Esophagus muscularis mucosa (tissue), 4 donors: Measurements from ENCODE around the gene MTA2. TPM values are rescaled to one million over a fixed set of nuclear protein-coding genes. Genes with fewer than 3 reads are reported as not detected.

Experiments used
- DNase-seq: peaks from one replicate; pipeline ENCODE4 v3.0.0-alpha.2; 2017; ENCODE audit errors: extremely low spot score
- H3K27ac ChIP-seq, 4 donors: fragments of 200-600 bp; sonication (generic); replicated peaks in 1 of 4; 1 replicate in 3 of 4; 2 replicates in 1 of 4; pipeline ENCODE4 v1.5.1; 2016 to 2019; ENCODE audit warnings: mild to moderate bottlenecking in 1 of 4
- H3K27me3 ChIP-seq, 4 donors: fragments of 200-600 bp; sonication (generic); one replicate each; pipeline versions ENCODE4 v1.5.1 to v1.6.0; 2016 to 2019
- H3K36me3 ChIP-seq, 4 donors: fragments of 200-600 bp; sonication (generic); one replicate each; pipeline ENCODE4 v1.5.1; 2016 to 2019
- H3K4me1 ChIP-seq, 4 donors: fragments of 200-600 bp; sonication (generic); one replicate each; pipeline ENCODE4 v1.5.1; 2016 to 2019
- H3K4me3 ChIP-seq, 4 donors: fragments of 200-600 bp; sonication (generic); 1 replicate in 2 of 4; 2 replicates in 2 of 4; pipeline ENCODE4 v1.5.1; 2016 to 2019; ENCODE audit warnings: mild to moderate bottlenecking in 4 of 4, moderate library complexity in 1 of 4
- H3K9me3 ChIP-seq, 4 donors: fragments of 200-600 bp; sonication (generic); 1 replicate in 3 of 4; 2 replicates in 1 of 4; pipeline ENCODE4 v1.5.1; 2016 to 2019
- CTCF ChIP-seq, 3 experiments: fragments of 200-600 bp in 2 of 3; fragments of 450-650 bp in 1 of 3; sonication (generic) in 2 of 3; IDR thresholded peaks; one replicate each; pipeline ENCODE4 v1.5.1; 2017 to 2019; ENCODE audit warnings: antibody characterized with exemption in 3 of 3, mild to moderate bottlenecking in 2 of 3, moderate library complexity in 1 of 3
- EP300 ChIP-seq: sonication (generic); formaldehyde crosslinking; IDR thresholded peaks from one replicate; pipeline ENCODE4 v1.6.1; 2017; ENCODE audit warnings: antibody characterized with exemption
- POLR2A ChIP-seq: fragments of 450-650 bp; IDR thresholded peaks from one replicate; pipeline ENCODE4 v1.6.1; 2017; ENCODE audit warnings: antibody characterized with exemption, moderate library complexity, mild to moderate bottlenecking, low read depth
- POLR2AphosphoS5 ChIP-seq, 2 donors: sonication (generic); formaldehyde crosslinking; IDR thresholded peaks; one replicate each; pipeline ENCODE4 v1.6.1; 2017; ENCODE audit warnings: antibody characterized with exemption in 2 of 2
- whole genome bisulfite sequencing: methylation state at CpG from one replicate; pipeline ENCODE4 v1.1.5; 2018; 5-methylcytosine and 5-hydroxymethylcytosine counted together
- intact Hi-C: fragments of 100-400 bp; cut with DNase I; formaldehyde crosslinking; loops from one replicate; pipeline ENCODE4 v1.15.1; 2023
- total RNA-seq, 4 donors: library from RNA; depleted of rRNA; stranded (reverse); fragments of >200 nt; gene quantifications; one replicate each; pipeline versions ENCODE4 v1.1.0 to v1.2.1, GENCODE V29; 2016

Gene MTA2
- total RNA-seq, 4 donors from 2014 or later = 60.2 to 91.4 (median 88.3) TPM

- TF ChIP-seq CTCF (IDR thresholded peaks at IDR 0.05) = no peak
- no peak for TF ChIP-seq EP300
- TF ChIP-seq POLR2AphosphoS5 (IDR thresholded peaks at IDR 0.05) = no peak
- TF ChIP-seq POLR2A = no peak
- Histone ChIP-seq H3K4me1 (peaks cover 79 to 100% (median 95%) of the 10 kb centered on the region in 4 donors), H3K4me3 (peak overlapping the region; percentile 21 to 32 (median 29)), H3K36me3 (peaks cover 11 to 27% (median 24%) of the 10 kb centered on the region in 4 donors), H3K27me3 (no peaks in the 10 kb centered on the region), H3K27ac (peak overlapping the region; percentile 93 to 97 (median 95)), H3K9me3 (no peaks in the 10 kb centered on the region)
- WGBS = 29% methylated on average over 4 of the region's 4 CpGs
- DNase-seq = no peak
- intact Hi-C loops = no loop called here
Measured at GRCh38 chr11:62555464-62556107, 46.1 kb downstream of the MTA2 start.

GRCh38 chr11:62554387-62555167 is 47.1 kb downstream of the MTA2 start:
- WGBS = 83% methylated on average over 7 of the region's 7 CpGs
- intact Hi-C loops = no loop called here
- H3K27me3 ChIP-seq = no peaks in the 10 kb centered on the region
- H3K36me3 ChIP-seq = peaks cover 7 to 24% (median 16%) of the 10 kb centered on the region in 4 donors
- H3K27ac ChIP-seq = peak overlapping the region; percentile 93 to 97 (median 95)
- H3K4me1 ChIP-seq = peaks cover 78 to 99% (median 94%) of the 10 kb centered on the region in 4 donors
- no peaks in the 10 kb centered on the region for H3K9me3 ChIP-seq
- TF ChIP-seq CTCF (IDR thresholded peaks at IDR 0.05) (no peak), POLR2AphosphoS5 (IDR thresholded peaks at IDR 0.05) (no peak), POLR2A (no peak), EP300 (no peak)
- peak overlapping the region in 1 of 4 donors; percentile 49 for H3K4me3 ChIP-seq
- DNase-seq = no peak

DNA sequence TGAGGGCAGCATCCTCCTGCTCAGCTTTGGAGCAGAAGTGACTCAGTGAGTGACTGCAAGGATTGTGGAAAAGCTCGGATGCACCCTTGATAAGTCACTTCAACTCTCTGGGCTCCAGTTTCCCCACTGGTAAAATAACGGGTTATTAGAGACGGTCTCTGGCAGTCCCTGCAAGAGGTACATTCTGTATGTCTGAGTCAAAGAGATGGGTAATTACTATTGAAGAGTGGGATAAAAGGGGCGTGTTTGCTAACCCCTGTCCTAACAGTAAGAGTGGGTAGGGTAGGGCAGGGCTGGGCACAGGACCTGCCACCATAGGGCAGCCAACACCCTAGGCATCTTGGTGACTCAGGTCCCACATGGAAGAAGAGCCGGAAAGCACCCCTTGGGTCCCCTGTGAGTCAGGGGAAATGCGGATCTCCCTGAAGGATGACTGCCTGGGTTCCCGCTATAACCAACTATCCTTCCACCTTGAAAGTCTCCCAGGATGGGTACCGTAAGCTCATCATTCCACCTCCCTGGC is 47.8 kb downstream of the MTA2 start:
- no peak for DNase-seq
- intact Hi-C loops = no loop called here
- 57% methylated on average over 8 of the region's 8 CpGs for WGBS

More for the DNA sequence above, 47.8 kb downstream of the MTA2 start:
- peaks cover under 1 to 17% (median 9%) of the 10 kb centered on the region in 4 donors for H3K36me3 ChIP-seq
- H3K4me1 ChIP-seq = peaks cover 80 to 99% (median 94%) of the 10 kb centered on the region in 4 donors
- peak overlapping the region; percentile 93 to 97 (median 95) for H3K27ac ChIP-seq
- no peaks in the 10 kb centered on the region for H3K27me3 ChIP-seq
- peak overlapping the region; percentile 38 to 49 (median 42) for H3K4me3 ChIP-seq
- no peaks in the 10 kb centered on the region for H3K9me3 ChIP-seq
- TF ChIP-seq EP300 = no peak
- TF ChIP-seq POLR2AphosphoS5 (IDR thresholded peaks at IDR 0.05) = no peak
- TF ChIP-seq POLR2A = no peak
- no peak for TF ChIP-seq CTCF (IDR thresholded peaks at IDR 0.05)
